Skeletal muscle satellite cell (primary cell): Measurements from ENCODE around the gene ARHGAP12. TPM values are rescaled to one million over a fixed set of nuclear protein-coding genes. Genes with fewer than 3 reads are reported as not detected.
"Not testable (repeated sequence)": the region's sequence is repeated elsewhere in the genome, so short reads cannot be mapped to it uniquely, and the experiment has no call there.

ENCODE experiments used
- H3K27me3 ChIP-seq: 2 replicates; pipeline ENCODE4 v1.7.0; 2013; ENCODE audit warnings: low read length; ENCODE audit not compliant: control insufficient read depth, insufficient read depth
- H3K36me3 ChIP-seq: 2 replicates; pipeline ENCODE4 v1.7.0; 2013; ENCODE audit warnings: mild to moderate bottlenecking, control low read depth, low read length; ENCODE audit not compliant: insufficient read depth
- H3K4me1 ChIP-seq: 2 replicates; pipeline ENCODE4 v1.7.0; 2013; ENCODE audit warnings: low read length; ENCODE audit not compliant: control insufficient read depth, insufficient read depth
- H3K4me2 ChIP-seq: 2 replicates; pipeline ENCODE4 v1.7.0; 2013; ENCODE audit warnings: mild to moderate bottlenecking, low read length
- H3K4me3 ChIP-seq: 2 replicates; pipeline ENCODE4 v1.7.0; 2013; ENCODE audit warnings: low read length
- H3K9ac ChIP-seq: 2 replicates; pipeline ENCODE4 v1.7.0; 2013; ENCODE audit warnings: mild to moderate bottlenecking, low read depth, low read length, moderate library complexity
- H3K9me3 ChIP-seq: replicated peaks from 2 replicates; pipeline ENCODE4 v1.7.0; 2013; ENCODE audit warnings: mild to moderate bottlenecking, control low read depth, low read length
- total RNA-seq: library from RNA; depleted of rRNA; stranded (reverse); fragments of >200 nt; gene quantifications from 2 replicates; pipeline ENCODE4 v1.2.3, GENCODE V29; 2012; rRNA removed

The ARHGAP12 gene
- 31.2 and 38.0 TPM in 2 replicates for total RNA-seq

GRCh38 chr10:31928549-31929260, at the start of gene ARHGAP12:
ARHGAP12 (minus strand) TSS chr10:31928831; CDS start chr10:31908855, 19,976 bp downstream.
- Histone ChIP-seq H3K9ac (peak within 1 kb of the TSS; percentile 99), H3K36me3 (no peaks in the 10 kb centered on the region), H3K4me3 (peak within 1 kb of the TSS; percentile 97), H3K4me2 (peak within 1 kb of the TSS; percentile 100), H3K27me3 (no peaks in the 10 kb centered on the region), H3K9me3 (no peaks in the 10 kb centered on the region), H3K4me1 (peaks cover 32% of the 10 kb centered on the region)

GRCh38 chr10:31978156-31978483, 49.5 kb upstream of the ARHGAP12 start:
- Histone ChIP-seq H3K36me3 (no peaks in the 10 kb centered on the region), H3K4me1 (peaks cover 9% of the 10 kb centered on the region), H3K27me3 (no peaks in the 10 kb centered on the region)

GRCh38 chr10:31977440-31978155, 49.0 kb upstream of the ARHGAP12 start:
- no peak overlapping the region for H3K4me3 ChIP-seq
- no peaks in the 10 kb centered on the region for H3K36me3 ChIP-seq
- peaks cover 9% of the 10 kb centered on the region for H3K4me1 ChIP-seq
- H3K27me3 ChIP-seq = no peaks in the 10 kb centered on the region
- no peak overlapping the region for H3K4me2 ChIP-seq
- no peaks in the 10 kb centered on the region for H3K9me3 ChIP-seq
- no peak overlapping the region for H3K9ac ChIP-seq

More at GRCh38 chr10:31978156-31978483, 49.5 kb upstream of the ARHGAP12 start:
- H3K9me3 ChIP-seq = no peaks in the 10 kb centered on the region
- H3K4me2 ChIP-seq = no peak overlapping the region
- H3K9ac ChIP-seq = no peak overlapping the region
- no peak overlapping the region for H3K4me3 ChIP-seq

- Histone ChIP-seq H3K9me3 (no peaks in the 10 kb centered on the region), H3K36me3 (no peaks in the 10 kb centered on the region), H3K4me1 (peaks cover 9% of the 10 kb centered on the region), H3K9ac (no peak overlapping the region), H3K4me3 (no peak overlapping the region), H3K27me3 (no peaks in the 10 kb centered on the region), H3K4me2 (no peak overlapping the region)
Measured at GRCh38 chr10:31975157-31975765, 46.6 kb upstream of the ARHGAP12 start.

- Histone ChIP-seq H3K4me2 (no peak overlapping the region), H3K4me3 (no peak overlapping the region), H3K9ac (no peak overlapping the region), H3K27me3 (no peaks in the 10 kb centered on the region), H3K4me1 (peaks cover 9% of the 10 kb centered on the region), H3K9me3 (no peaks in the 10 kb centered on the region), H3K36me3 (no peaks in the 10 kb centered on the region)
Measured at GRCh38 chr10:31974434-31975124, 45.9 kb upstream of the ARHGAP12 start.

GRCh38 chr10:31972519-31973041, 43.9 kb upstream of the ARHGAP12 start:
- Histone ChIP-seq H3K4me1 (peaks cover 9% of the 10 kb centered on the region), H3K9me3 (no peaks in the 10 kb centered on the region), H3K9ac (no peak overlapping the region), H3K4me3 (no peak overlapping the region), H3K36me3 (no peaks in the 10 kb centered on the region), H3K27me3 (no peaks in the 10 kb centered on the region), H3K4me2 (no peak overlapping the region)

GRCh38 chr10:31969847-31970246, 41.2 kb upstream of the ARHGAP12 start:
- not testable (repeated sequence) for H3K4me2 ChIP-seq, H3K4me1 ChIP-seq, H3K27me3 ChIP-seq, H3K36me3 ChIP-seq, H3K9ac ChIP-seq, H3K9me3 ChIP-seq, H3K4me3 ChIP-seq

- no peak overlapping the region for H3K4me3 ChIP-seq
- H3K4me1 ChIP-seq = no peaks in the 10 kb centered on the region
- H3K9ac ChIP-seq = no peak overlapping the region
- H3K9me3 ChIP-seq = no peaks in the 10 kb centered on the region
- no peaks in the 10 kb centered on the region for H3K36me3 ChIP-seq
- H3K4me2 ChIP-seq = no peak overlapping the region
- no peaks in the 10 kb centered on the region for H3K27me3 ChIP-seq
Measured at GRCh38 chr10:31963589-31963980, 35.0 kb upstream of the ARHGAP12 start.

- H3K36me3 ChIP-seq = no peaks in the 10 kb centered on the region
- H3K27me3 ChIP-seq = no peaks in the 10 kb centered on the region
- no peaks in the 10 kb centered on the region for H3K4me1 ChIP-seq
- no peaks in the 10 kb centered on the region for H3K9me3 ChIP-seq
- H3K4me3 ChIP-seq = no peak overlapping the region
- no peak overlapping the region for H3K4me2 ChIP-seq
- H3K9ac ChIP-seq = no peak overlapping the region
Measured at GRCh38 chr10:31962826-31963588, 34.4 kb upstream of the ARHGAP12 start.

- no peaks in the 10 kb centered on the region for H3K4me1 ChIP-seq
- no peak overlapping the region for H3K9ac ChIP-seq
- peak overlapping the region; percentile 42 for H3K4me2 ChIP-seq
- no peaks in the 10 kb centered on the region for H3K9me3 ChIP-seq
- H3K36me3 ChIP-seq = no peaks in the 10 kb centered on the region
- H3K27me3 ChIP-seq = no peaks in the 10 kb centered on the region
- no peak overlapping the region for H3K4me3 ChIP-seq
Measured at GRCh38 chr10:31961277-31962074, 32.8 kb upstream of the ARHGAP12 start.
